GM18519 (cell line): Measurements from ENCODE around the gene FASN.

Experiments
- ATAC-seq: cut with Tn5 transposase; IDR thresholded peaks from one replicate; pipeline ENCODE4 v1.9.1; 2021; ENCODE audit warnings: mild to moderate bottlenecking, moderate library complexity; ENCODE audit not compliant: unreplicated experiment, low FRiP score

The FASN gene

DNA sequence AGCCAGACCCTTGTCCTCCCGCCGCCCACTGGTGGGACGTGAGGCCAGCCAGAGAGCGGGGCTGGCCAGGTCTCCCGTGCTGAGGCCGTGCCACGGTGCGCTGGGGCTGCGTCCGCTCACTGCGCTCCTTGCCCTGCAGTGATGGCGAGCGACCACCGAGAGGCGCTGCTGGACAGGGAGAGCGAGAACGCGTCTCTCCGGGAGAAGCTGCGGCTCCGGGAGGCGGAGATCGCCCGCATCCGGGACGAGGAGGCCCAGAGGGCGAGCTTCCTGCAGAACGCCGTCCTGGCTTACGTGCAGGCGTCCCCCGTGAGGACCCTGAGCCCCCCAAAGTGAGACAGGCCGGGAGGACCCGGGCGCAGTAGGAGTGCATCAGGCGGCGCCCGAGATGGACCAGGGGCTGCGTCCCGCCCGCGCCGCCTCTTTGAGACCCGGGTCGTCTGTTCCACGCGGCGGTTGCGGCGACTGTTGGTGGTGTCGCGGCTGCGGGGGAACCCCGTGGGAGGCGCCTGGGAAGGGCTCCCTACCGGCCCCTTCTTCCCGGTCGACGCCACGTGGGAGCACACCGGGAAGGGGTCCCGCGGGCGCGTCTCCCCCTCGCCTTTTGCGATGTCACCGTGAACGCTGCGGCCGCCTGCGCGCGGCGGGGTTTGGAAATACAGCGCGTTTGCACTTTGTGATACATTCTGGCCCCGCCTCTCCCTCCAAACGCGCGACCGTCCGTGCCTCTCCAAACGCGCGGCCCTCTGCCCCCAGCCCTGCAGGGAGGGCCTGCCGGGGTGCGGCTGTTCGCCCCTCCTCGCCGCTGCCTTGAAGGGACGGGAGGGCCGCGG, 67.3 kb downstream of the FASN start:
- ATAC-seq = no peak

DNA sequence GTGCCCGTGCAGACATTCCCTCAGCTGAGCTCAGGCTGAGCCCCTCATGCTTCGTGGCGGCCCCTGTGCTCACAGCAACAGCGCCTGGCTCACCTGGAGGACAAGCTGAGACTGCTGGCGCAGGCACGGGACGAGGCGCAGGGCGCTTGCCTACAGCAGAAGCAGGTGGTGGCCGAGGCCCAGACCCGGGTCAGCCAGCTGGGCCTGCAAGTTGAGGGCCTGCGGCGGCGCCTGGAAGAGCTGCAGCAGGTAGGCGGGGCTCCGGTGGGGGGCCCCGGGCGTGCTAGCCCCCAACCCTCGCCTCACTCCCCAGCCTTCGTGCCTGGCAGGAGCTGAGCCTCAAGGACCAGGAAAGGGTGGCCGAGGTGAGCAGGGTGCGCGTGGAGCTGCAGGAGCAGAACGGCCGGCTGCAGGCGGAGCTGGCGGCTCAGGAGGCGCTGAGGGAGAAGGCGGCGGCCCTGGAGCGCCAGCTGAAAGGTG, 68.0 kb downstream of the FASN start:
- no peak for ATAC-seq

DNA sequence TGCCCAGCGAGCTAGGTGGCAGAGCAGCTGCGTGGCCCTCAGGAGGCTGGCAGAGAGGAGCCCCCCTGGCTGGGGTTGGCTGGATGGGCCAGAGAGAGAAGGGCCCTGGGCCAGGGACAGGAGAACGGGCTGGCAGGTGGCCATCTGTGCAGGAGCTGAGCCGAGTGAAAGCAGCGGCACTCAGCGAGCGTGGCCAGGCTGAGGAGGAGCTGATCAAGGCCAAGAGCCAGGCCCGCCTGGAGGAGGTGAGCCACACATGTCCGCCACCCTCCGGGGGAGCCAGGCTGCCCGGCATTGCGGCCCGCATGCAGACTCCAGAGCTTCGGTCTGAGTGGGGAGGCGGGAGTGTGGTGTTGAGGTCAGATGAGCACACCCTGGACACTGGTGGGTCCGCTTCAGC, 68.6 kb downstream of the FASN start:
- ATAC-seq = no peak

GRCh38 chr17:82028966-82029365, 69.1 kb downstream of the FASN start:
- ATAC-seq = no peak
